Right renal cortex interstitium (tissue), 3 donors: ENCODE measurements around the gene RGS6. TPM values are rescaled to one million over a fixed set of nuclear protein-coding genes. Genes with fewer than 3 reads are reported as not detected.

Experiments
- DNase-seq, 3 donors: peaks; one replicate each; pipeline ENCODE4 v3.0.0-alpha.2; 2013; ENCODE audit warnings: low read depth in 3 of 3, low spot score in 2 of 3
- polyA plus RNA-seq, 3 donors: library from polyadenylated mRNA; unstranded; fragments of 120-200 nt; gene quantifications; one replicate each; pipeline ENCODE4 v1.2.1, GENCODE V29; 2013; ENCODE audit not compliant: insufficient read length in 3 of 3

The RGS6 gene
- polyA plus RNA-seq, 3 donors: 0.74 to 1.4 (median 0.80) TPM

- DNase-seq: no peak
Observed at GRCh38 chr14:72217135-72217534, 284.9 kb downstream of the RGS6 start.

GRCh38 chr14:72222046-72222445 lies 289.8 kb downstream of the RGS6 start:
- no peak for DNase-seq

- no peak for DNase-seq
Observed at GRCh38 chr14:72236629-72237028, 304.4 kb downstream of the RGS6 start.

GRCh38 chr14:72237722-72238666 lies 305.8 kb downstream of the RGS6 start:
- DNase-seq: no peak

GRCh38 chr14:72243309-72244293 lies 311.4 kb downstream of the RGS6 start:
- DNase-seq: no peak

- DNase-seq: no peak
Observed at GRCh38 chr14:72247896-72248465, 315.8 kb downstream of the RGS6 start.

- no peak for DNase-seq
Observed at GRCh38 chr14:72253503-72253902, 321.3 kb downstream of the RGS6 start.

GRCh38 chr14:72254202-72254936 lies 322.1 kb downstream of the RGS6 start:
- DNase-seq: no peak

- DNase-seq: no peak
Observed at GRCh38 chr14:72254937-72255472, 322.8 kb downstream of the RGS6 start.

GRCh38 chr14:72256055-72256454 lies 323.8 kb downstream of the RGS6 start:
- no peak for DNase-seq

- no peak for DNase-seq
Observed at GRCh38 chr14:72261068-72261467, 328.8 kb downstream of the RGS6 start.

- no peak for DNase-seq
Observed at GRCh38 chr14:72262771-72263170, 330.5 kb downstream of the RGS6 start.

- no peak for DNase-seq
Observed at GRCh38 chr14:72264716-72265115, 332.5 kb downstream of the RGS6 start.

GRCh38 chr14:72270147-72270727 lies 338.0 kb downstream of the RGS6 start:
- no peak for DNase-seq

- no peak for DNase-seq
Observed at GRCh38 chr14:72270749-72271148, 338.5 kb downstream of the RGS6 start.

- DNase-seq: no peak
Observed at GRCh38 chr14:72275242-72275641, 343.0 kb downstream of the RGS6 start.

GRCh38 chr14:72278316-72278715 lies 346.1 kb downstream of the RGS6 start:
- DNase-seq: no peak

- DNase-seq: no peak
Observed at GRCh38 chr14:72284176-72284575, 351.9 kb downstream of the RGS6 start.

GRCh38 chr14:72290241-72290640 lies 358.0 kb downstream of the RGS6 start:
- no peak for DNase-seq
